GM12878 (cell line): Measurements from ENCODE around the gene WWC2.

Source experiments
- CEBPB ChIP-seq, 2 experiments: fragments of 150-350 bp in 1 of 2; IDR thresholded peaks; 2 replicates each; pipeline ENCODE4 v1.6.1; 2012 to 2014; ENCODE audit warnings: low read depth in 2 of 2, low read length in 2 of 2, borderline replicate concordance in 1 of 2, inconsistent platforms in 1 of 2
- POLR2A ChIP-seq: IDR thresholded peaks from 2 replicates; pipeline ENCODE4 v1.6.1; 2011; ENCODE audit warnings: low read depth, mild to moderate bottlenecking, low read length
- TF ChIP-seq, protein P1 (sequence below), 3 experiments: IDR thresholded peaks in 2 of 3; conservative IDR thresholded peaks in 1 of 3; 2 replicates each; pipeline ENCODE4 v1.5.1; 2011; ENCODE audit warnings: low read depth in 3 of 3, low read length in 3 of 3, mild to moderate bottlenecking in 3 of 3, control low read depth in 2 of 3, moderate library complexity in 2 of 3, inconsistent platforms in 1 of 3, mixed read lengths in 1 of 3; ENCODE audit not compliant: control insufficient read depth in 2 of 3, insufficient read depth in 1 of 3; ENCODE audit errors: extremely low read depth in 1 of 3

DNA sequence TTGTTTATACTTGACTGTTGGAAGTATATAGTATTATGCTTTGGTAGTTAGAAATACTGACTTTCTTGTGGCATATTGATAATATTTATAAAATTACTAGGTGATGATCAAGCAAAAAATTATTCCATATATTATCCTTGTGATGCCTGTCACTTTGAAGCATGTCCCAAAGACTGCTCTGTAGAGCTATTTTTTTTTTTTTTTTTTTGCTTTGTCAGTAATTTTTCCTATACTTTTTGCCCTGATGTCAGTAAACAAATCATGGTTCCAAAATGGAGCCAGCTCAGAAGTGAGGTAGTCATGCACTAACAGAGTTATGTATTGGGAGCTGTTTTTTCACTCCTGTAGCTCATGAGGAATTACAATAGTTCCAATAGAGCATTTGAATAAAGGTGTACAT is 11.2 kb downstream of the WWC2 start:
- TF ChIP-seq, protein P1, sequence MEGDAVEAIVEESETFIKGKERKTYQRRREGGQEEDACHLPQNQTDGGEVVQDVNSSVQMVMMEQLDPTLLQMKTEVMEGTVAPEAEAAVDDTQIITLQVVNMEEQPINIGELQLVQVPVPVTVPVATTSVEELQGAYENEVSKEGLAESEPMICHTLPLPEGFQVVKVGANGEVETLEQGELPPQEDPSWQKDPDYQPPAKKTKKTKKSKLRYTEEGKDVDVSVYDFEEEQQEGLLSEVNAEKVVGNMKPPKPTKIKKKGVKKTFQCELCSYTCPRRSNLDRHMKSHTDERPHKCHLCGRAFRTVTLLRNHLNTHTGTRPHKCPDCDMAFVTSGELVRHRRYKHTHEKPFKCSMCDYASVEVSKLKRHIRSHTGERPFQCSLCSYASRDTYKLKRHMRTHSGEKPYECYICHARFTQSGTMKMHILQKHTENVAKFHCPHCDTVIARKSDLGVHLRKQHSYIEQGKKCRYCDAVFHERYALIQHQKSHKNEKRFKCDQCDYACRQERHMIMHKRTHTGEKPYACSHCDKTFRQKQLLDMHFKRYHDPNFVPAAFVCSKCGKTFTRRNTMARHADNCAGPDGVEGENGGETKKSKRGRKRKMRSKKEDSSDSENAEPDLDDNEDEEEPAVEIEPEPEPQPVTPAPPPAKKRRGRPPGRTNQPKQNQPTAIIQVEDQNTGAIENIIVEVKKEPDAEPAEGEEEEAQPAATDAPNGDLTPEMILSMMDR (IDR thresholded peaks at IDR 0.05 in 2 of 3, conservative IDR thresholded peaks at IDR 0.05 in 1 of 3; ENCODE audit: control insufficient read depth in 2 of 3, extremely low read depth in 1 of 3, insufficient read depth in 1 of 3, low read depth in 3 of 3, low read length in 3 of 3) = no peak
- no peak for TF ChIP-seq POLR2A
- TF ChIP-seq CEBPB (IDR thresholded peaks at IDR 0.05; ENCODE audit: borderline replicate concordance in 1 of 2, low read depth in 2 of 2, low read length in 2 of 2) = no peak
